Esophagus squamous epithelium (tissue), 5 donors: ENCODE measurements around the gene VPS18. TPM values are rescaled to one million over a fixed set of nuclear protein-coding genes. Genes with fewer than 3 reads are reported as not detected.
A peak's percentile ranks its signal among the peaks of the same experiment; 100 is the strongest.

Source experiments
- DNase-seq: peaks from one replicate; lab custom pipeline; 2025; lab: John Stamatoyannopoulos, UW
- H3K27ac ChIP-seq, 4 donors: fragments of 200-600 bp; sonication (generic); one replicate each; pipeline ENCODE4 v1.5.1; 2016 to 2019; ENCODE audit warnings: mild to moderate bottlenecking in 1 of 4
- H3K27me3 ChIP-seq, 4 donors: fragments of 200-600 bp; sonication (generic); 1 replicate in 3 of 4; 2 replicates in 1 of 4; pipeline versions ENCODE4 v1.5.1 to v1.6.0; 2017 to 2021; ENCODE audit warnings: antibody characterized with exemption in 1 of 4
- H3K36me3 ChIP-seq, 3 donors: fragments of 200-600 bp; sonication (generic); one replicate each; pipeline ENCODE4 v1.5.1; 2016 to 2019
- H3K4me1 ChIP-seq, 3 donors: fragments of 200-600 bp; sonication (generic); one replicate each; pipeline ENCODE4 v1.5.1; 2017 to 2019
- H3K4me3 ChIP-seq, 4 donors: fragments of 200-600 bp; sonication (generic); 1 replicate in 3 of 4; 2 replicates in 1 of 4; pipeline ENCODE4 v1.5.1; 2016 to 2019; ENCODE audit warnings: mild to moderate bottlenecking in 2 of 4, moderate library complexity in 1 of 4
- H3K9me3 ChIP-seq, 3 donors: fragments of 200-600 bp; sonication (generic); one replicate each; pipeline ENCODE4 v1.5.1; 2016 to 2019
- CTCF ChIP-seq, 6 experiments: fragments of 450-650 bp in 4 of 6; fragments of 200-600 bp in 2 of 6; sonication (generic) in 2 of 6; IDR thresholded peaks; one replicate each; pipeline ENCODE4 v1.5.1; 2016 to 2019; ENCODE audit warnings: antibody characterized with exemption in 6 of 6, mild to moderate bottlenecking in 4 of 6, moderate library complexity in 4 of 6
- POLR2A ChIP-seq, 4 donors: fragments of 450-650 bp; IDR thresholded peaks; one replicate each; pipeline ENCODE4 v1.6.1; 2017; ENCODE audit warnings: antibody characterized with exemption in 4 of 4, mild to moderate bottlenecking in 4 of 4, moderate library complexity in 3 of 4
- WGBS, 2 donors: methylation state at CpG; one replicate each; pipeline ENCODE4 v1.1.5; 2018; 5-methylcytosine and 5-hydroxymethylcytosine counted together
- intact Hi-C: fragments of 100-400 bp; cut with DNase I; formaldehyde crosslinking; loops from one replicate; pipeline ENCODE4 v1.15.0; 2022
- total RNA-seq, 4 donors: library from RNA; depleted of rRNA; stranded (reverse); fragments of >200 nt; gene quantifications; one replicate each; pipeline ENCODE4 v1.1.0, GENCODE V29; 2016
- donor health status: DM: yes; HTN: yes; CAD: no.

The VPS18 gene
- total RNA-seq, 4 donors from 2014 or later = 17.4 to 25.9 (median 20.7) TPM

GRCh38 chr15:40908095-40908494, 13.8 kb downstream of the VPS18 start:
- H3K4me1 ChIP-seq = peaks cover 36 to 82% (median 53%) of the 10 kb centered on the region in 3 donors

GRCh38 chr15:40909662-40910630, 15.7 kb downstream of the VPS18 start:
- no peaks in the 10 kb centered on the region for H3K9me3 ChIP-seq
- no peaks in the 10 kb centered on the region for H3K36me3 ChIP-seq
- no peak overlapping the region for H3K4me3 ChIP-seq
- TF ChIP-seq POLR2A (IDR thresholded peaks at IDR 0.05) = no peak
- TF ChIP-seq CTCF (IDR thresholded peaks at IDR 0.05) = no peak
- 45 to 56% methylated on average over 10 to 17 of the region's 17 CpGs for WGBS, 2 donors
- intact Hi-C loops = loop anchor here (5.0 kb wide), 1 partner anchor 107 kb away; no protein-coding TSS in a partner anchor
- H3K27ac ChIP-seq = peak overlapping the region in 2 of 4 donors; percentile 13 to 29
- peaks cover 24 to 69% (median 40%) of the 10 kb centered on the region in 3 donors for H3K4me1 ChIP-seq
- DNase-seq = no peak
- no peaks in the 10 kb centered on the region for H3K27me3 ChIP-seq

More at GRCh38 chr15:40908095-40908494, 13.8 kb downstream of the VPS18 start:
- WGBS, 2 donors = 87 to 100% methylated on average over 3 to 4 of the region's 7 CpGs
- no peaks in the 10 kb centered on the region for H3K27me3 ChIP-seq
- TF ChIP-seq CTCF (IDR thresholded peaks at IDR 0.05) = no peak
- TF ChIP-seq POLR2A (IDR thresholded peaks at IDR 0.05) = no peak
- H3K36me3 ChIP-seq = peaks cover 0 to 12% (median 9%) of the 10 kb centered on the region in 3 donors
- H3K4me3 ChIP-seq = no peak overlapping the region
- DNase-seq = no peak
- no peak overlapping the region for H3K27ac ChIP-seq
- intact Hi-C loops = loop anchor here (5.0 kb wide), 1 partner anchor 109 kb away; no protein-coding TSS in a partner anchor
- H3K9me3 ChIP-seq = no peaks in the 10 kb centered on the region

GRCh38 chr15:40911141-40911540, 16.9 kb downstream of the VPS18 start:
- peaks cover 20 to 57% (median 33%) of the 10 kb centered on the region in 3 donors for H3K4me1 ChIP-seq
- no peaks in the 10 kb centered on the region for H3K27me3 ChIP-seq
- WGBS, 2 donors = 33 to 39% methylated on average over 3 of the region's 7 CpGs
- intact Hi-C loops = no loop called here
- no peaks in the 10 kb centered on the region for H3K9me3 ChIP-seq
- no peaks in the 10 kb centered on the region for H3K36me3 ChIP-seq
- H3K4me3 ChIP-seq = no peak overlapping the region
- DNase-seq = no peak
- no peak overlapping the region for H3K27ac ChIP-seq
- TF ChIP-seq CTCF (IDR thresholded peaks at IDR 0.05) = no peak
- no peak for TF ChIP-seq POLR2A (IDR thresholded peaks at IDR 0.05)

GRCh38 chr15:40911693-40912092, 17.4 kb downstream of the VPS18 start:
- 29% methylated on average over 1 of the region's 2 CpGs; no CpG with 5 or more reads in 1 of the 2 donors for WGBS, 2 donors
- no peak overlapping the region for H3K27ac ChIP-seq
- intact Hi-C loops = no loop called here

More at GRCh38 chr15:40911693-40912092, 17.4 kb downstream of the VPS18 start:
- DNase-seq = no peak
- Histone ChIP-seq H3K9me3 (no peaks in the 10 kb centered on the region), H3K4me1 (peaks cover 14 to 51% (median 28%) of the 10 kb centered on the region in 3 donors), H3K36me3 (no peaks in the 10 kb centered on the region), H3K27me3 (no peaks in the 10 kb centered on the region), H3K4me3 (no peak overlapping the region)
- TF ChIP-seq CTCF (IDR thresholded peaks at IDR 0.05) = no peak
- no peak for TF ChIP-seq POLR2A (IDR thresholded peaks at IDR 0.05)
